ENCODE data around the gene SOX15.

GRCh38 chr17:7627250-7628121 is 37.6 kb upstream of the SOX15 start, which contains the start of gene SAT2:
- TF ChIP-seq ZNF18 (CRISPR knock-in tag; IDR thresholded peaks at IDR 0.05; ENCODE audit: insufficient replicate concordance) (no peak), ZMYM4 (CRISPR knock-in tag; IDR thresholded peaks at IDR 0.05) (peak; percentile 66), MYPOP (CRISPR knock-in tag; IDR thresholded peaks at IDR 0.05) (no peak), ZNF446 (CRISPR knock-in tag; IDR thresholded peaks at IDR 0.05) (no peak)

Data from HepG2 (cell line).